Measurements from ENCODE around the gene NLGN4X. TPM values are rescaled to one million over a fixed set of nuclear protein-coding genes. Genes with fewer than 3 reads are reported as not detected.

NLGN4X gene
- polyA plus RNA-seq, 2 of the 4 experiments (the other 2 are of a cell fraction): 0.06 to 0.17 TPM

GRCh38 chrX:5928224-5928623 is 300.4 kb downstream of the NLGN4X start:
- Histone ChIP-seq H3K27ac (no peak overlapping the region), H3K9me3 (no peaks in the 10 kb centered on the region), H3K4me1 (no peaks in the 10 kb centered on the region), H3K4me2 (no peak overlapping the region), H3K4me3 (no peak overlapping the region)
- FAIRE-seq: no peak
- CTCF ChIA-PET: no interaction called here
- WGBS (ENCODE audit: missing lambda C conversion rate): 6% methylated on average over 2 of the region's 2 CpGs
- TF ChIP-seq FOSL2 (IDR thresholded peaks at IDR 0.05) (no peak), FOSL2 (CRISPR knock-in tag; IDR thresholded peaks at IDR 0.05) (no peak), HOXB13 (CRISPR knock-in tag; IDR thresholded peaks at IDR 0.05; ENCODE audit: low read depth) (no peak), CBX2 (IDR thresholded peaks at IDR 0.05; ENCODE audit: borderline replicate concordance, low read depth) (no peak), ZNF302 (CRISPR knock-in tag; IDR thresholded peaks at IDR 0.05) (no peak), RAD21 (conservative IDR thresholded peaks at IDR 0.05 in 1 of 2, IDR thresholded peaks at IDR 0.05 in 1 of 2) (no peak), RCOR1 (IDR thresholded peaks at IDR 0.05; ENCODE audit: low read depth, low read length) (no peak), ATOH8 (CRISPR knock-in tag; IDR thresholded peaks at IDR 0.05; ENCODE audit: low read depth) (no peak), RARB (CRISPR knock-in tag; IDR thresholded peaks at IDR 0.05) (no peak), RFX5 (IDR thresholded peaks at IDR 0.05) (no peak), KDM5A (IDR thresholded peaks at IDR 0.05) (no peak), CHD4 (IDR thresholded peaks at IDR 0.05; ENCODE audit: borderline replicate concordance) (no peak), REST (IDR thresholded peaks at IDR 0.05) (no peak), MAZ (IDR thresholded peaks at IDR 0.05; ENCODE audit: borderline replicate concordance, low read depth, low read length) (no peak), RNF2 (IDR thresholded peaks at IDR 0.05; ENCODE audit: borderline replicate concordance, low read depth) (no peak), JUNB (IDR thresholded peaks at IDR 0.05) (no peak)
- POLR2A ChIA-PET: no interaction called here
- no peak for DNase-seq (ENCODE audit: low read depth in 1 of 2, low spot score in 1 of 2)
- ATAC-seq: no peak

GRCh38 chrX:5916945-5917344 is 311.7 kb downstream of the NLGN4X start:
- TF ChIP-seq ELK1 (IDR thresholded peaks at IDR 0.05; ENCODE audit: low read depth, low read length) (no peak), MAFK (IDR thresholded peaks at IDR 0.05; ENCODE audit: partially characterized antibody) (no peak), RCOR1 (IDR thresholded peaks at IDR 0.05; ENCODE audit: low read depth, low read length) (no peak), FOSL2 (IDR thresholded peaks at IDR 0.05) (no peak), FOSL2 (CRISPR knock-in tag; IDR thresholded peaks at IDR 0.05) (no peak), ZFP36 (IDR thresholded peaks at IDR 0.05; ENCODE audit: borderline replicate concordance, partially characterized antibody) (no peak), TP53 (CRISPR knock-in tag; IDR thresholded peaks at IDR 0.05) (no peak), ZSCAN20 (CRISPR knock-in tag; IDR thresholded peaks at IDR 0.05) (no peak), FOSB (CRISPR knock-in tag; IDR thresholded peaks at IDR 0.05) (no peak), RFX5 (IDR thresholded peaks at IDR 0.05) (no peak), HEYL (CRISPR knock-in tag; IDR thresholded peaks at IDR 0.05) (no peak), CTCF (IDR thresholded peaks at IDR 0.05) (no peak), HOXA7 (CRISPR knock-in tag; IDR thresholded peaks at IDR 0.05) (no peak)
- Histone ChIP-seq H3K4me3 (no peak overlapping the region), H3K4me2 (no peak overlapping the region), H3K4me1 (no peaks in the 10 kb centered on the region), H3K9me3 (no peaks in the 10 kb centered on the region), H3K27ac (no peak overlapping the region)
- 50% methylated on average over 2 of the region's 5 CpGs for WGBS (ENCODE audit: missing lambda C conversion rate)
- ATAC-seq (no peak), DNase-seq (ENCODE audit: low read depth in 1 of 2, low spot score in 1 of 2) (peak in 1 of 2 experiments; percentile 1), FAIRE-seq (no peak)
- CTCF ChIA-PET: no interaction called here
- POLR2A ChIA-PET: no interaction called here
